ENCODE data around the gene ULK4.

ULK4 gene

GRCh38 chr3:41507336-41508062, 454.4 kb downstream of the ULK4 start:
- no peak for TF ChIP-seq CTCF (IDR thresholded peaks at IDR 0.05; ENCODE audit: borderline replicate concordance, insufficient read depth, low read depth, low read length)
- no peak overlapping the region for H3K4me3 ChIP-seq (ENCODE audit: low read depth, low read length)

- no peak for TF ChIP-seq CTCF (IDR thresholded peaks at IDR 0.05; ENCODE audit: borderline replicate concordance, insufficient read depth, low read depth, low read length)
- H3K4me3 ChIP-seq (ENCODE audit: low read depth, low read length) = no peak overlapping the region
These were observed 457.8 kb downstream of the ULK4 start for GRCh38 chr3:41503998-41504623.

GRCh38 chr3:41502481-41502880, 459.4 kb downstream of the ULK4 start:
- no peak for TF ChIP-seq CTCF (IDR thresholded peaks at IDR 0.05; ENCODE audit: borderline replicate concordance, insufficient read depth, low read depth, low read length)
- H3K4me3 ChIP-seq (ENCODE audit: low read depth, low read length) = no peak overlapping the region

- TF ChIP-seq CTCF (IDR thresholded peaks at IDR 0.05; ENCODE audit: borderline replicate concordance, insufficient read depth, low read depth, low read length) = no peak
These were observed 459.9 kb downstream of the ULK4 start for GRCh38 chr3:41502023-41502422.

GRCh38 chr3:41498847-41499246, 463.1 kb downstream of the ULK4 start:
- TF ChIP-seq CTCF (IDR thresholded peaks at IDR 0.05; ENCODE audit: borderline replicate concordance, insufficient read depth, low read depth, low read length) = no peak
- no peak overlapping the region for H3K4me3 ChIP-seq (ENCODE audit: low read depth, low read length)

More at GRCh38 chr3:41502023-41502422, 459.9 kb downstream of the ULK4 start:
- no peak overlapping the region for H3K4me3 ChIP-seq (ENCODE audit: low read depth, low read length)

- no peak overlapping the region for H3K4me3 ChIP-seq (ENCODE audit: low read depth, low read length)
- no peak for TF ChIP-seq CTCF (IDR thresholded peaks at IDR 0.05; ENCODE audit: borderline replicate concordance, insufficient read depth, low read depth, low read length)
These were observed 471.5 kb downstream of the ULK4 start for GRCh38 chr3:41490360-41490759.

GRCh38 chr3:41489231-41489630, 472.7 kb downstream of the ULK4 start:
- H3K4me3 ChIP-seq (ENCODE audit: low read depth, low read length) = no peak overlapping the region
- no peak for TF ChIP-seq CTCF (IDR thresholded peaks at IDR 0.05; ENCODE audit: borderline replicate concordance, insufficient read depth, low read depth, low read length)
